ENCODE measurements around the gene C2orf76. TPM values are rescaled to one million over a fixed set of nuclear protein-coding genes. Genes with fewer than 3 reads are reported as not detected.
A peak's percentile ranks its signal among the peaks of the same experiment; 100 is the strongest.

Gene C2orf76
- total and polyA plus RNA-seq, 2 experiments from 2014 or later = 3.0 to 26.2 TPM

DNA sequence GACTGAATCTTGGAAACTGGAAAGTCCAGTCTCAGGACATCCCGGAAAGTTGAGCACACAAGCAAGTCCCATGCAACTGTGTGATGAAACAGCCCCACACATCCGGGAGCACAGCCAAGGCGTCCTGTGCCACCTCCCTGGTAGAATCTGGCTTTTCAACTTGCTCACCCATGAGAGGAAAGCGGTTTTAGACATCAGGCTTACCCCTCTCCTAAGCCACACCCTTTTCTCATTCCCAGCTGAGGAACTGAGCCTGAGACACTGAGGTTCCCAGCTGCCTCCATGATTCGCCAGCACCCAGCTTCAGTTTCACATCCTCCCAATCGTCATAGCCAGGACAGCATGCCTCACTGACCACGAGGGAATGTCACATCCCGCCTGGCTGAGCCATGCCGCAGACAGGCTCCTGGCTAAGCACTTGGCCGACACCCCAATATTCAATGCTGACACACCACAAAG lies 82.7 kb downstream of the C2orf76 start:
- peaks cover 14% of the 10 kb centered on the region for H3F3A ChIP-seq (ENCODE audit: insufficient read depth)
- no peaks in the 10 kb centered on the region for H4K20me1 ChIP-seq (ENCODE audit: insufficient read depth)
- peak overlapping the region; percentile 56 for H3K9ac ChIP-seq
- no peaks in the 10 kb centered on the region for H3K9me3 ChIP-seq (ENCODE audit: low read depth)
- TF ChIP-seq EZH2 (IDR thresholded peaks at IDR 0.05; ENCODE audit: insufficient read depth, poor library complexity, severe bottlenecking) (no peak), EZH2phosphoT487 (IDR thresholded peaks at IDR 0.05; ENCODE audit: insufficient read depth, low read depth) (no peak)
- H3K9me2 ChIP-seq (ENCODE audit: insufficient read depth) = no peaks in the 10 kb centered on the region
- no peaks in the 10 kb centered on the region for H3K27me3 ChIP-seq (replicated peaks; ENCODE audit: insufficient read depth)
- WGBS, 2 experiments (ENCODE audit: low coverage in 1 of 2, low lambda C conversion rate in 2 of 2, missing lambda C conversion rate in 2 of 2) = 4 to 5% methylated on average over 10 of the region's 10 CpGs
- no peaks in the 10 kb centered on the region for H3K36me3 ChIP-seq (ENCODE audit: low read depth)
- no peaks in the 10 kb centered on the region for H3K79me2 ChIP-seq (ENCODE audit: insufficient read depth)
- peak overlapping the region; percentile 45; the same call in 1 of the 2 replicates for H3K4me3 ChIP-seq
- DNase-seq = peak; percentile 98
- peak overlapping the region; percentile 62 for H3K4me2 ChIP-seq (ENCODE audit: unreplicated experiment)
- H3K27ac ChIP-seq = peak overlapping the region; percentile 72
- in situ Hi-C loops (cut with MboI) = loop anchor here (10.0 kb wide), 1 partner anchor 399 kb away; no protein-coding TSS in a partner anchor
- peak overlapping the region; percentile 65 for H2AFZ ChIP-seq
- H3K4me1 ChIP-seq (ENCODE audit: insufficient read depth) = peaks cover 14% of the 10 kb centered on the region

GRCh38 chr2:119282996-119283511 lies 83.6 kb downstream of the C2orf76 start:
- TF ChIP-seq EZH2 (IDR thresholded peaks at IDR 0.05; ENCODE audit: insufficient read depth, poor library complexity, severe bottlenecking) = no peak
- TF ChIP-seq EZH2phosphoT487 (IDR thresholded peaks at IDR 0.05; ENCODE audit: insufficient read depth, low read depth) = no peak
- in situ Hi-C loops (cut with MboI) = loop anchor here (10.0 kb wide), 1 partner anchor 398 kb away; no protein-coding TSS in a partner anchor

GRCh38 chr2:119282146-119282995 lies 84.3 kb downstream of the C2orf76 start:
- Histone ChIP-seq H3F3A (ENCODE audit: insufficient read depth) (peaks cover 14% of the 10 kb centered on the region), H3K9ac (no peak overlapping the region), H3K9me3 (ENCODE audit: low read depth) (no peaks in the 10 kb centered on the region), H3K27ac (no peak overlapping the region), H4K20me1 (ENCODE audit: insufficient read depth) (no peaks in the 10 kb centered on the region), H3K27me3 (replicated peaks; ENCODE audit: insufficient read depth) (no peaks in the 10 kb centered on the region), H3K79me2 (ENCODE audit: insufficient read depth) (no peaks in the 10 kb centered on the region), H3K4me2 (ENCODE audit: unreplicated experiment) (no peak overlapping the region), H3K4me1 (ENCODE audit: insufficient read depth) (peaks cover 14% of the 10 kb centered on the region), H3K36me3 (ENCODE audit: low read depth) (no peaks in the 10 kb centered on the region), H3K9me2 (ENCODE audit: insufficient read depth) (no peaks in the 10 kb centered on the region), H2AFZ (no peak overlapping the region), H3K4me3 (no peak overlapping the region)
- in situ Hi-C loops (cut with MboI) = loop anchor here (10.0 kb wide), 1 partner anchor 398 kb away; no protein-coding TSS in a partner anchor
- no peak for TF ChIP-seq EZH2 (IDR thresholded peaks at IDR 0.05; ENCODE audit: insufficient read depth, poor library complexity, severe bottlenecking)
- no peak for TF ChIP-seq EZH2phosphoT487 (IDR thresholded peaks at IDR 0.05; ENCODE audit: insufficient read depth, low read depth)
- WGBS, 2 experiments (ENCODE audit: low coverage in 1 of 2, low lambda C conversion rate in 2 of 2, missing lambda C conversion rate in 2 of 2) = 85 to 87% methylated on average over 20 to 21 of the region's 21 CpGs
- DNase-seq = no peak

More at GRCh38 chr2:119282996-119283511, 83.6 kb downstream of the C2orf76 start:
- H3K9me2 ChIP-seq (ENCODE audit: insufficient read depth) = no peaks in the 10 kb centered on the region
- H3F3A ChIP-seq (ENCODE audit: insufficient read depth) = peaks cover 14% of the 10 kb centered on the region
- H3K27me3 ChIP-seq (replicated peaks; ENCODE audit: insufficient read depth) = no peaks in the 10 kb centered on the region
- H3K4me2 ChIP-seq (ENCODE audit: unreplicated experiment) = no peak overlapping the region
- 97 to 100% methylated on average over 4 of the region's 4 CpGs for WGBS, 2 experiments (ENCODE audit: low coverage in 1 of 2, low lambda C conversion rate in 2 of 2, missing lambda C conversion rate in 2 of 2)
- no peaks in the 10 kb centered on the region for H4K20me1 ChIP-seq (ENCODE audit: insufficient read depth)
- no peaks in the 10 kb centered on the region for H3K79me2 ChIP-seq (ENCODE audit: insufficient read depth)
- peak overlapping the region; percentile 72; the same call in 1 of the 2 replicates for H3K27ac ChIP-seq
- H3K9me3 ChIP-seq (ENCODE audit: low read depth) = no peaks in the 10 kb centered on the region
- H3K4me1 ChIP-seq (ENCODE audit: insufficient read depth) = peaks cover 14% of the 10 kb centered on the region
- DNase-seq = peak; percentile 5
- no peaks in the 10 kb centered on the region for H3K36me3 ChIP-seq (ENCODE audit: low read depth)
- H3K9ac ChIP-seq = no peak overlapping the region
- no peak overlapping the region for H3K4me3 ChIP-seq
- H2AFZ ChIP-seq = no peak overlapping the region

DNA sequence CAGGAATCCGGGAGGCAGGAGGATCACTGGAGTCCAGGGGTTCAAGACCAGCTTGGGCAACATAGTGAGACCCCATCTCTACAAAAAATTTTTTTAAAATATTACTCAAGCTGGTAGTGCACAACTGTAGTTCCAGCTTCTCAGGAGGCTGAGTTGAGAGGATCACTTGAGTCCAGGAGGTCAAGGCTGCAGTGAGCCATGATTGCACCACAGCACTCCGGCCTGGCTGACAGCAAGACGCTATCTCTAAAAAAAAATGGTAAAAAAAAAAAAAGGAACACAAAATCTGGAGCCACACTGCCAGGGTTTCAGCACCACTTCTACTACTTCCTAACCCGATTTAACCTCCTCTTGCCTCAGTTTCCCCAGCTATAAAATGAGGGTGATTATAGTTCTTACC lies 86.0 kb downstream of the C2orf76 start:
- H2AFZ ChIP-seq = no peak overlapping the region

More for the DNA sequence above, 86.0 kb downstream of the C2orf76 start:
- Histone ChIP-seq H3K27ac (no peak overlapping the region), H3K4me1 (ENCODE audit: insufficient read depth) (peaks cover 14% of the 10 kb centered on the region), H4K20me1 (ENCODE audit: insufficient read depth) (no peaks in the 10 kb centered on the region), H3K79me2 (ENCODE audit: insufficient read depth) (no peaks in the 10 kb centered on the region), H3F3A (ENCODE audit: insufficient read depth) (peaks cover 14% of the 10 kb centered on the region), H3K9me2 (ENCODE audit: insufficient read depth) (no peaks in the 10 kb centered on the region), H3K9ac (no peak overlapping the region), H3K9me3 (ENCODE audit: low read depth) (no peaks in the 10 kb centered on the region), H3K4me2 (ENCODE audit: unreplicated experiment) (no peak overlapping the region), H3K36me3 (ENCODE audit: low read depth) (no peaks in the 10 kb centered on the region), H3K27me3 (replicated peaks; ENCODE audit: insufficient read depth) (no peaks in the 10 kb centered on the region), H3K4me3 (no peak overlapping the region)
- TF ChIP-seq EZH2phosphoT487 (IDR thresholded peaks at IDR 0.05; ENCODE audit: insufficient read depth, low read depth) (no peak), EZH2 (IDR thresholded peaks at IDR 0.05; ENCODE audit: insufficient read depth, poor library complexity, severe bottlenecking) (no peak)
- in situ Hi-C loops (cut with MboI) = loop anchor here (10.0 kb wide), 1 partner anchor 396 kb away; no protein-coding TSS in a partner anchor
- WGBS, 2 experiments (ENCODE audit: low coverage in 1 of 2, low lambda C conversion rate in 2 of 2, missing lambda C conversion rate in 2 of 2) = 86 to 89% methylated on average over 4 of the region's 4 CpGs
- no peak for DNase-seq
